Subcutaneous abdominal adipose tissue (tissue), 5 donors: ENCODE measurements around the gene LDOC1.
"Not testable (repeated sequence)": the region's sequence is repeated elsewhere in the genome, so short reads cannot be mapped to it uniquely, and the experiment has no call there.

Experiments
- H3K27ac ChIP-seq: one replicate; pipeline ENCODE4 v1.7.0; 2013; ENCODE audit warnings: low read depth, mild to moderate bottlenecking, inconsistent platforms, low read length, moderate library complexity
- H3K27me3 ChIP-seq, 5 donors: one replicate each; pipeline ENCODE4 v1.7.0; 2013; ENCODE audit warnings: low read length in 5 of 5, inconsistent platforms in 1 of 5; ENCODE audit not compliant: control insufficient read depth in 5 of 5, insufficient read depth in 4 of 5
- H3K36me3 ChIP-seq, 5 donors: one replicate each; pipeline ENCODE4 v1.7.0; 2013; ENCODE audit warnings: low read length in 5 of 5; ENCODE audit not compliant: control insufficient read depth in 5 of 5, insufficient read depth in 5 of 5
- H3K4me1 ChIP-seq, 5 donors: one replicate each; pipeline ENCODE4 v1.7.0; 2013; ENCODE audit warnings: low read length in 5 of 5, mild to moderate bottlenecking in 3 of 5, moderate library complexity in 1 of 5; ENCODE audit not compliant: control insufficient read depth in 5 of 5, insufficient read depth in 5 of 5
- H3K4me3 ChIP-seq, 5 donors: one replicate each; pipeline ENCODE4 v1.7.0; 2013; ENCODE audit warnings: low read length in 5 of 5, low read depth in 1 of 5
- H3K9ac ChIP-seq, 5 donors: one replicate each; pipeline ENCODE4 v1.7.0; 2013; ENCODE audit warnings: low read length in 5 of 5, mild to moderate bottlenecking in 4 of 5, moderate library complexity in 3 of 5
- H3K9me3 ChIP-seq, 5 donors: one replicate each; pipeline ENCODE4 v1.7.0; 2013; ENCODE audit warnings: low read length in 5 of 5; ENCODE audit not compliant: control insufficient read depth in 5 of 5
- donor health status: healthy.
- donor health status: healthy.
- donor health status: healthy.
- donor health status: healthy.
- donor health status: healthy.

The LDOC1 gene

GRCh38 chrX:141176586-141177451 is at the start of gene LDOC1:
LDOC1 (minus strand) TSS chrX:141177129; CDS start chrX:141177021, 108 bp downstream.
- Histone ChIP-seq H3K9me3 (no peaks in the 10 kb centered on the region), H3K4me3 (peak within 1 kb of the TSS; percentile 71 to 82 (median 75)), H3K27me3 (peaks cover 0 to 4% (median 0%) of the 10 kb centered on the region in 5 donors), H3K4me1 (peaks cover 0 to 14% (median 10%) of the 10 kb centered on the region in 5 donors), H3K9ac (peak within 1 kb of the TSS in 2 of 5 donors; percentile 43 to 56), H3K27ac (no peak within 1 kb of the TSS), H3K36me3 (no peaks in the 10 kb centered on the region)

GRCh38 chrX:141221611-141222010 is 44.7 kb upstream of the LDOC1 start:
- H3K27ac ChIP-seq = no peak overlapping the region
- peaks cover 0 to 2% (median 0%) of the 10 kb centered on the region in 5 donors for H3K9me3 ChIP-seq
- H3K36me3 ChIP-seq = no peaks in the 10 kb centered on the region

GRCh38 chrX:141220342-141221008 is 43.5 kb upstream of the LDOC1 start:
- no peaks in the 10 kb centered on the region for H3K27me3 ChIP-seq
- H3K36me3 ChIP-seq = no peaks in the 10 kb centered on the region

More at GRCh38 chrX:141221611-141222010, 44.7 kb upstream of the LDOC1 start:
- Histone ChIP-seq H3K4me1 (no peaks in the 10 kb centered on the region), H3K4me3 (no peak overlapping the region), H3K27me3 (no peaks in the 10 kb centered on the region), H3K9ac (no peak overlapping the region)

GRCh38 chrX:141214196-141214595 is 37.3 kb upstream of the LDOC1 start:
- Histone ChIP-seq H3K4me3 (no peak overlapping the region), H3K27me3 (no peaks in the 10 kb centered on the region), H3K9me3 (peaks cover 0 to 3% (median 0%) of the 10 kb centered on the region in 5 donors), H3K9ac (no peak overlapping the region), H3K36me3 (no peaks in the 10 kb centered on the region), H3K4me1 (no peaks in the 10 kb centered on the region), H3K27ac (no peak overlapping the region)

More at GRCh38 chrX:141220342-141221008, 43.5 kb upstream of the LDOC1 start:
- Histone ChIP-seq H3K9me3 (peaks cover 0 to 2% (median 0%) of the 10 kb centered on the region in 5 donors), H3K4me1 (no peaks in the 10 kb centered on the region), H3K27ac (no peak overlapping the region), H3K4me3 (no peak overlapping the region), H3K9ac (no peak overlapping the region)

- peaks cover 0 to 4% (median 0%) of the 10 kb centered on the region in 5 donors for H3K27me3 ChIP-seq
- H3K4me3 ChIP-seq = no peak overlapping the region
- H3K9me3 ChIP-seq = no peaks in the 10 kb centered on the region
- no peaks in the 10 kb centered on the region for H3K36me3 ChIP-seq
- no peak overlapping the region for H3K9ac ChIP-seq
- no peak overlapping the region for H3K27ac ChIP-seq
- no peaks in the 10 kb centered on the region for H3K4me1 ChIP-seq
Measured at GRCh38 chrX:141201962-141202361, 25.0 kb upstream of the LDOC1 start.

- H3K4me3 ChIP-seq, H3K27ac ChIP-seq, H3K9ac ChIP-seq, H3K9me3 ChIP-seq, H3K27me3 ChIP-seq, H3K4me1 ChIP-seq, H3K36me3 ChIP-seq: not testable (repeated sequence)
Measured at GRCh38 chrX:141188573-141188972, 11.6 kb upstream of the LDOC1 start.

- no peaks in the 10 kb centered on the region for H3K4me1 ChIP-seq
- no peaks in the 10 kb centered on the region for H3K27me3 ChIP-seq
- H3K9me3 ChIP-seq = no peaks in the 10 kb centered on the region
- no peaks in the 10 kb centered on the region for H3K36me3 ChIP-seq
- H3K27ac ChIP-seq = no peak overlapping the region
- H3K4me3 ChIP-seq = no peak overlapping the region
- no peak overlapping the region for H3K9ac ChIP-seq
Measured at GRCh38 chrX:141185366-141185765, 8.4 kb upstream of the LDOC1 start.

- Histone ChIP-seq H3K36me3 (no peaks in the 10 kb centered on the region), H3K9me3 (no peaks in the 10 kb centered on the region), H3K9ac (no peak overlapping the region), H3K4me1 (no peaks in the 10 kb centered on the region), H3K27me3 (no peaks in the 10 kb centered on the region), H3K4me3 (no peak overlapping the region), H3K27ac (no peak overlapping the region)
Measured at GRCh38 chrX:141183000-141183399, 6.1 kb upstream of the LDOC1 start.

GRCh38 chrX:141180851-141181250 is 3.9 kb upstream of the LDOC1 start:
- Histone ChIP-seq H3K9ac (no peak overlapping the region), H3K27me3 (peaks cover 0 to 4% (median 0%) of the 10 kb centered on the region in 5 donors)

GRCh38 chrX:141175786-141176185 is 1.1 kb downstream of the LDOC1 start:
- Histone ChIP-seq H3K9ac (no peak overlapping the region), H3K4me3 (no peak overlapping the region), H3K27ac (no peak overlapping the region), H3K27me3 (peaks cover 0 to 4% (median 0%) of the 10 kb centered on the region in 5 donors), H3K9me3 (no peaks in the 10 kb centered on the region), H3K4me1 (peaks cover 0 to 14% (median 10%) of the 10 kb centered on the region in 5 donors), H3K36me3 (no peaks in the 10 kb centered on the region)

More at GRCh38 chrX:141180851-141181250, 3.9 kb upstream of the LDOC1 start:
- no peaks in the 10 kb centered on the region for H3K36me3 ChIP-seq
- H3K9me3 ChIP-seq = no peaks in the 10 kb centered on the region
- H3K27ac ChIP-seq = no peak overlapping the region
- peaks cover 0 to 14% (median 10%) of the 10 kb centered on the region in 5 donors for H3K4me1 ChIP-seq
- no peak overlapping the region for H3K4me3 ChIP-seq
